K562 (cell line): ENCODE measurements around the gene PCDHGA7. TPM values are rescaled to one million over a fixed set of nuclear protein-coding genes. Genes with fewer than 3 reads are reported as not detected.
A peak's percentile ranks its signal among the peaks of the same experiment; 100 is the strongest.
"Not testable (repeated sequence)": the region's sequence is repeated elsewhere in the genome, so short reads cannot be mapped to it uniquely, and the experiment has no call there.

ENCODE experiments used
- ATAC-seq: fragments of 200-7000 bp; cut with Tn5 transposase; 3 replicates; pipeline ENCODE4 v1.9.1; 2020; ENCODE audit warnings: moderate library complexity
- BruUV-seq: library from RNA; stranded (reverse); fragments of 400-500 nt; replicated peaks from 2 replicates; lab custom pipeline; 2021; lab: Mats Ljungman, UMichigan
- CTCF ChIA-PET: fragments of 300-600 bp; formaldehyde crosslinking; extraction: SDS; loops from one replicate; lab custom pipeline; 2021; ENCODE audit warnings: low intra/inter-chr PET ratio; lab: Yijun Ruan, JAX
- POLR2A ChIA-PET: fragments of 300-600, 350-650 bp; sonication (Branson Sonifier 250); formaldehyde crosslinking; extraction: SDS; loops from one replicate; lab custom pipeline; 2021; ENCODE audit warnings: antibody characterized with exemption, inconsistent platforms; lab: Yijun Ruan, JAX
- DNase-seq, 4 experiments: peaks; one replicate each; pipeline versions ENCODE4 v3.0.0 to v3.0.0-alpha.2; 2011 to 2018; ENCODE audit warnings: low spot score in 3 of 4, mixed read lengths in 3 of 4; ENCODE audit errors: extremely low read depth in 1 of 4
- FAIRE-seq: peaks from 2 replicates; lab custom pipeline; 2011; peaks lifted over from hg19 to GRCh38; lab: Jason Lieb, UNC
- H2AFZ ChIP-seq: 2 replicates; pipeline ENCODE4 v1.6.0; 2011; ENCODE audit warnings: low read depth, low read length, control low read depth, inconsistent platforms
- H3K27ac ChIP-seq: fragments of 200-600 bp; 3 replicates; pipeline ENCODE4 v1.8.0; 2011; ENCODE audit warnings: low read depth, mild to moderate bottlenecking, control low read depth, inconsistent platforms, low read length, moderate library complexity, mixed read lengths; ENCODE audit errors: extremely low read depth
- H3K27me3 ChIP-seq, 2 experiments: fragments of 300-600 bp in 1 of 2; 2 replicates in 1 of 2; 3 replicates in 1 of 2; pipeline versions ENCODE4 v1.6.0 to v1.8.0; 2011; ENCODE audit warnings: inconsistent platforms in 2 of 2, low read length in 2 of 2, mild to moderate bottlenecking in 1 of 2, mixed read lengths in 1 of 2, moderate library complexity in 1 of 2; ENCODE audit not compliant: control insufficient read depth in 2 of 2, insufficient read depth in 2 of 2
- H3K36me3 ChIP-seq: fragments of 300-600 bp; 3 replicates; pipeline ENCODE4 v1.8.0; 2011; ENCODE audit warnings: mild to moderate bottlenecking, low read length, inconsistent platforms; ENCODE audit not compliant: control insufficient read depth, insufficient read depth
- H3K4me1 ChIP-seq, 2 experiments: fragments of 200-600 bp in 1 of 2; replicated peaks in 1 of 2; 2 replicates in 1 of 2; 3 replicates in 1 of 2; pipeline versions ENCODE4 v1.5.1 to v1.8.0; 2011; ENCODE audit warnings: inconsistent platforms in 2 of 2, low read length in 2 of 2, mild to moderate bottlenecking in 1 of 2, mixed read lengths in 1 of 2, moderate library complexity in 1 of 2; ENCODE audit not compliant: control insufficient read depth in 2 of 2, insufficient read depth in 2 of 2
- H3K4me2 ChIP-seq: 2 replicates; pipeline ENCODE4 v1.6.1; 2011; ENCODE audit warnings: low read length, control low read depth, inconsistent platforms, mixed read lengths; ENCODE audit not compliant: insufficient read depth
- H3K4me3 ChIP-seq: fragments of 200-600 bp; sonication (generic), shearing (Covaris generic); 2 replicates; pipeline ENCODE4 v1.5.1; 2016; ENCODE audit warnings: control low read depth, inconsistent platforms
- H3K79me2 ChIP-seq: fragments of 200-600 bp; 3 replicates; pipeline ENCODE4 v1.8.0; 2011; ENCODE audit warnings: low read length, inconsistent platforms; ENCODE audit not compliant: control insufficient read depth, insufficient read depth
- H3K9ac ChIP-seq, 2 experiments: 2 replicates each; pipeline versions ENCODE4 v1.6.0 to v1.6.1; 2011; ENCODE audit warnings: low read depth in 2 of 2, low read length in 2 of 2, control low read depth in 1 of 2, inconsistent platforms in 1 of 2, mild to moderate bottlenecking in 1 of 2, mixed read lengths in 1 of 2; ENCODE audit not compliant: insufficient read depth in 1 of 2
- H3K9me1 ChIP-seq: one replicate; pipeline ENCODE4 v1.6.0; 2011; ENCODE audit warnings: inconsistent platforms, mild to moderate bottlenecking, low read length, moderate library complexity; ENCODE audit not compliant: control insufficient read depth, insufficient read depth
- H3K9me3 ChIP-seq: replicated peaks from 2 replicates; pipeline ENCODE4 v1.5.1; 2011; ENCODE audit warnings: low read depth, low read length, inconsistent platforms; ENCODE audit not compliant: control insufficient read depth, insufficient read depth
- H4K20me1 ChIP-seq: replicated peaks from 2 replicates; pipeline ENCODE4 v1.6.1; 2011; ENCODE audit warnings: low read length, inconsistent platforms, mixed read lengths; ENCODE audit not compliant: control insufficient read depth, insufficient read depth
- CHD2 ChIP-seq: IDR thresholded peaks from 2 replicates; pipeline ENCODE4 v1.6.1; 2011; ENCODE audit warnings: low read depth, low read length
- HNRNPUL1 ChIP-seq: fragments of 200-400 bp; formaldehyde crosslinking; IDR thresholded peaks from 2 replicates; pipeline ENCODE4 v1.6.1; 2017; ENCODE audit warnings: low read length
- NRF1 ChIP-seq, 2 experiments: fragments of 450-650 bp; IDR thresholded peaks in 1 of 2; conservative IDR thresholded peaks in 1 of 2; 2 replicates each; pipeline ENCODE4 v1.6.1; 2014; ENCODE audit warnings: mild to moderate bottlenecking in 2 of 2
- RAD21 ChIP-seq, 2 experiments: fragments of 250-450 bp in 1 of 2; fragments of 450-650 bp in 1 of 2; sonication (Bioruptor Pico) in 1 of 2; formaldehyde crosslinking in 1 of 2; IDR thresholded peaks in 1 of 2; conservative IDR thresholded peaks in 1 of 2; 2 replicates each; pipeline versions ENCODE4 v1.4.0 to v1.8.0; 2020 to 2022; ENCODE audit warnings: mild to moderate bottlenecking in 2 of 2, moderate library complexity in 1 of 2
- WGBS: fragments of 100-300 bp; shearing (Covaris generic); methylation state at CpG from one replicate; pipeline ENCODE4 v1.1.6; 2016; ENCODE audit warnings: low coverage, mixed read lengths; ENCODE audit not compliant: insufficient coverage; ENCODE audit errors: missing lambda C conversion rate; 5-methylcytosine and 5-hydroxymethylcytosine counted together
- in situ Hi-C: fragments of 300-500 bp; cut with MboI; formaldehyde crosslinking; loops from 4 replicates; pipeline ENCODE4 v1.15.0; 2018; ENCODE audit warnings: inconsistent platforms, mixed read lengths
- intact Hi-C: fragments of 100-400 bp; cut with micrococcal nuclease; formaldehyde crosslinking; loops from 2 replicates; pipeline ENCODE4 v1.14.2; 2022
- polyA plus RNA-seq, 8 experiments: library from polyadenylated mRNA; depleted of rRNA in 4 of 8; stranded (reverse) in 5 of 8; unstranded in 3 of 8; fragments of >200 nt; fragmentation: Nextera tagmentation in 2 of 8; fragmentation: Illumina TruSeq in 1 of 8; extraction: Ambion mirVana in 2 of 8; extraction: Trizol in 1 of 8; gene quantifications; 2 replicates each; pipeline versions ENCODE4 v1.2.1 to v1.2.3, GENCODE V29; 2011 to 2014; ENCODE audit warnings: inconsistent platforms in 1 of 8, missing spikeins in 1 of 8
- total RNA-seq, 7 experiments: library from RNA; depleted of rRNA in 6 of 7; stranded (reverse); fragments of >200 nt in 6 of 7; fragmentation: Illumina TruSeq in 2 of 7; extraction: Trizol in 2 of 7; gene quantifications; 2 replicates each; pipeline versions ENCODE4 v1.2.1 to v1.2.3, GENCODE V29; 2011 to 2021; ENCODE audit warnings: low replicate concordance in 1 of 7
- TF ChIP-seq, protein P1 (sequence below), 3 experiments: IDR thresholded peaks in 2 of 3; conservative IDR thresholded peaks in 1 of 3; 2 replicates each; pipeline ENCODE4 v1.5.1; 2011 to 2012; ENCODE audit warnings: low read length in 3 of 3, mild to moderate bottlenecking in 3 of 3, control low read depth in 2 of 3, improper control_type of control experiment in 1 of 3, inconsistent platforms in 1 of 3, low read depth in 1 of 3, mixed read lengths in 1 of 3, moderate library complexity in 1 of 3; ENCODE audit not compliant: insufficient read depth in 2 of 3

The PCDHGA7 gene
- total and polyA plus RNA-seq, 9 of the 15 experiments (the other 6 are each of a cell fraction or from before 2014, with no cell fraction given): 0.03 to 0.11 (median 0.06) TPM; not detected in 5

DNA sequence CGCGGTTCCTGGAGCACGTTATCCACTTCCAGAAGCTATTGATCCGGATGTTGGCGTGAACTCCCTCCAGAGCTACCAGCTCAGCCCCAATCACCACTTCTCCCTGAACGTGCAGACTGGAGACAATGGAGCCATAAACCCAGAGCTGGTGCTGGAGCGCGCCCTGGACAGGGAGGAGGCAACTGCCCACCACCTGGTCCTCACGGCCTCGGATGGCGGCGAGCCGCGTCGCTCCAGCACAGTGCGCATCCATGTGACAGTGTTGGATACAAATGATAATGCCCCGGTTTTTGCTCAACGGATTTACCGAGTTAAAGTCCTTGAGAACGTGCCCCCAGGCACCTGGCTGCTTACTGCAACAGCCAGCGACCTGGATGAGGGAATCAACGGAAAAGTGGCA is 20.8 kb downstream of the PCDHGA7 start (continued):
- TF ChIP-seq HNRNPUL1: no peak
- no peak for TF ChIP-seq CHD2
- TF ChIP-seq, all 486 proteins: peak for 0

DNA sequence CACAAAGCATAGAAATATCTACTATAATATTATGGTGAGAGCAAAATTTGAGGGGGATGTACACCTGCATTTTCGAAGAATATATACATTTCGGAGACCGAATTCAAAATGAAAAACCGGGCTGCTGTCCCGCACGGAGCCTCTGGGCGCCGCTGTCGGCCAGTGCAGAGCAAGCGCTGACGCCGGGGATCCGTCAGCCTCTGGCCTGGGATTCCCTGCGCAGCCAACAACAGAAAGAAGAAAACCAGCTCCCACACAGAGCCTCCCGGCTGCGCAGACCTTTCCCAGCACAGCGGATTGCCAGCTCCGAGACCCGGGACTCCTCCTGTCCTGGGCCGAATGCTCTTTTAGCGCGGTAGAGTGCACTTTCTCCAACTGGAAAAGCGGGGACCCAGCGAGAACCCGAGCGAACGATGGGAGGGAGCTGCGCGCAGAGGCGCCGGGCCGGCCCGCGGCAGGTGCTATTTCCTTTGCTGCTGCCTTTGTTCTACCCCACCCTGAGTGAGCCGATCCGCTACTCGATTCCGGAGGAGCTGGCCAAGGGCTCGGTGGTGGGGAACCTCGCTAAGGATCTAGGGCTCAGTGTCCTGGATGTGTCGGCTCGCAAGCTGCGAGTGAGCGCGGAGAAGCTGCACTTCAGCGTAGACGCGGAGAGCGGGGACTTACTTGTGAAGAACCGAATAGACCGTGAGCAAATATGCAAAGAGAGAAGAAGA is 25.4 kb downstream of the PCDHGA7 start, which contains the start of gene PCDHGB6:
TSS of gene PCDHGB6 (plus strand) at position 232 of the 716 bp plus-strand sequence. CDS start at position 414, 182 bp downstream.
- in situ Hi-C loops, H4K20me1 ChIP-seq, H3K27ac ChIP-seq, H3K79me2 ChIP-seq, intact Hi-C loops, H3K4me2 ChIP-seq, H3K4me3 ChIP-seq, H3K36me3 ChIP-seq, BruUV-seq, H2AFZ ChIP-seq, H3K9ac ChIP-seq, H3K9me1 ChIP-seq, H3K9me3 ChIP-seq, FAIRE-seq: not testable (repeated sequence)
- 36% methylated on average over 41 of the region's 51 CpGs for WGBS
- peak; percentile 25 to 41 (median 34) for DNase-seq
- peak; percentile 88 for ATAC-seq
- POLR2A ChIA-PET: interaction anchor here (0.5 kb wide), 1 partner anchor 232 kb away, joined by 3 read pairs; no protein-coding TSS in a partner anchor
- peaks cover 3 to 29% of the 10 kb centered on the region in 2 experiments; a peak in 3 of 5 replicates for H3K27me3 ChIP-seq
- CTCF ChIA-PET: interaction anchor here (0.7 to 1.0 kb wide), 3 partner anchors 81 to 156 kb away, joined by 3 to 4 read pairs (median 3); partner anchors contain the start of gene PCDHGC5
- H3K4me1 ChIP-seq: peaks cover 0 to 12% of the 10 kb centered on the region in 2 experiments; a peak in 3 of 5 replicates
- TF ChIP-seq RAD21 (CRISPR knock-in tag; conservative IDR thresholded peaks at IDR 0.05 in 1 of 2, IDR thresholded peaks at IDR 0.05 in 1 of 2): peak in 1 of 2 experiments; percentile 46; a peak in 2 of 4 replicates
- TF ChIP-seq NRF1 (conservative IDR thresholded peaks at IDR 0.05 in 1 of 2, IDR thresholded peaks at IDR 0.05 in 1 of 2): peak; percentile 40 to 49; a peak in 2 of 4 replicates
- TF ChIP-seq, protein P1, sequence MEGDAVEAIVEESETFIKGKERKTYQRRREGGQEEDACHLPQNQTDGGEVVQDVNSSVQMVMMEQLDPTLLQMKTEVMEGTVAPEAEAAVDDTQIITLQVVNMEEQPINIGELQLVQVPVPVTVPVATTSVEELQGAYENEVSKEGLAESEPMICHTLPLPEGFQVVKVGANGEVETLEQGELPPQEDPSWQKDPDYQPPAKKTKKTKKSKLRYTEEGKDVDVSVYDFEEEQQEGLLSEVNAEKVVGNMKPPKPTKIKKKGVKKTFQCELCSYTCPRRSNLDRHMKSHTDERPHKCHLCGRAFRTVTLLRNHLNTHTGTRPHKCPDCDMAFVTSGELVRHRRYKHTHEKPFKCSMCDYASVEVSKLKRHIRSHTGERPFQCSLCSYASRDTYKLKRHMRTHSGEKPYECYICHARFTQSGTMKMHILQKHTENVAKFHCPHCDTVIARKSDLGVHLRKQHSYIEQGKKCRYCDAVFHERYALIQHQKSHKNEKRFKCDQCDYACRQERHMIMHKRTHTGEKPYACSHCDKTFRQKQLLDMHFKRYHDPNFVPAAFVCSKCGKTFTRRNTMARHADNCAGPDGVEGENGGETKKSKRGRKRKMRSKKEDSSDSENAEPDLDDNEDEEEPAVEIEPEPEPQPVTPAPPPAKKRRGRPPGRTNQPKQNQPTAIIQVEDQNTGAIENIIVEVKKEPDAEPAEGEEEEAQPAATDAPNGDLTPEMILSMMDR (IDR thresholded peaks at IDR 0.05 in 2 of 3, conservative IDR thresholded peaks at IDR 0.05 in 1 of 3; ENCODE audit: insufficient read depth in 2 of 3, low read depth in 1 of 3, low read length in 3 of 3): peak; percentile 54 to 71 (median 58)
